B cell (primary cell): ENCODE results near the gene TUBA1C. TPM values are rescaled to one million over a fixed set of nuclear protein-coding genes. Genes with fewer than 3 reads are reported as not detected.

Experiments used
- ATAC-seq: fragments of 200-7000 bp; cut with Tn5 transposase; one replicate; pipeline ENCODE4 v1.10.0; 2021; ENCODE audit warnings: low read depth, mild to moderate bottlenecking, moderate number of reproducible peaks, moderate library complexity
- CTCF ChIA-PET: fragments of 350-600 bp; sonication (Branson Sonifier 250); formaldehyde crosslinking; loops from one replicate; lab custom pipeline; 2021; ENCODE audit warnings: antibody characterized with exemption, inconsistent platforms; lab: Charles Lee
- POLR2A ChIA-PET: fragments of 350-600 bp; sonication (Branson Sonifier 250); formaldehyde crosslinking; loops from one replicate; lab custom pipeline; 2021; ENCODE audit warnings: antibody characterized with exemption; lab: Charles Lee
- DNase-seq: peaks from one replicate; pipeline ENCODE4 v3.0.0; 2013
- H2AFZ ChIP-seq: 2 replicates; pipeline ENCODE4 v1.6.1; 2012; ENCODE audit warnings: mild to moderate bottlenecking, low read depth, low read length; ENCODE audit not compliant: insufficient read depth, poor library complexity, severe bottlenecking
- H3K27ac ChIP-seq, 2 donors: 1 replicate in 1 of 2; 2 replicates in 1 of 2; pipeline ENCODE4 v1.5.1; 2012 to 2013; ENCODE audit warnings: low read length in 2 of 2, mild to moderate bottlenecking in 2 of 2, moderate library complexity in 1 of 2
- H3K27me3 ChIP-seq, 4 experiments: fragments of 200-600 bp in 1 of 4; sonication (generic) in 1 of 4; replicated peaks in 1 of 4; 1 replicate in 2 of 4; 2 replicates in 2 of 4; pipeline versions ENCODE4 v1.6.1 to v1.7.0; 2013 to 2016; ENCODE audit warnings: low read length in 3 of 4, mild to moderate bottlenecking in 2 of 4, mixed read lengths in 1 of 4, moderate library complexity in 1 of 4; ENCODE audit not compliant: insufficient read depth in 4 of 4, control insufficient read depth in 3 of 4; ENCODE audit errors: control extremely low read depth in 1 of 4
- H3K36me3 ChIP-seq, 2 experiments: replicated peaks in 1 of 2; 1 replicate in 1 of 2; 2 replicates in 1 of 2; pipeline versions ENCODE4 v1.6.1 to v1.7.1; 2013; ENCODE audit warnings: low read length in 1 of 2; ENCODE audit not compliant: insufficient read depth in 2 of 2, control insufficient read depth in 1 of 2; ENCODE audit errors: control extremely low read depth in 1 of 2, extremely low read depth in 1 of 2
- H3K4me1 ChIP-seq, 2 donors: fragments of 200-600 bp in 1 of 2; sonication (generic) in 1 of 2; 1 replicate in 1 of 2; 2 replicates in 1 of 2; pipeline versions ENCODE4 v1.5.1 to v1.6.1; 2013 to 2017; ENCODE audit warnings: low read length in 2 of 2; ENCODE audit not compliant: control insufficient read depth in 2 of 2, insufficient read depth in 2 of 2
- H3K4me2 ChIP-seq: replicated peaks from 2 replicates; pipeline ENCODE3; 2012; ENCODE audit warnings: mild to moderate bottlenecking, low read depth, low read length; ENCODE audit not compliant: poor library complexity, severe bottlenecking
- H3K4me3 ChIP-seq, 5 experiments: fragments of 200-600 bp in 1 of 5; sonication (generic) in 1 of 5; 1 replicate in 3 of 5; 2 replicates in 2 of 5; pipeline versions ENCODE4 v1.5.1 to v1.7.0; 2011 to 2016; ENCODE audit warnings: low read length in 4 of 5, mild to moderate bottlenecking in 4 of 5, low read depth in 2 of 5, control low read depth in 1 of 5, moderate library complexity in 1 of 5; ENCODE audit not compliant: insufficient read depth in 1 of 5; ENCODE audit errors: control extremely low read depth in 1 of 5, extremely low read depth in 1 of 5
- H3K79me2 ChIP-seq: fragments of 200-600 bp; sonication (generic); one replicate; pipeline ENCODE4 v1.6.0; 2016; ENCODE audit warnings: low read length; ENCODE audit not compliant: control insufficient read depth, insufficient read depth
- H3K9ac ChIP-seq: fragments of 200-600 bp; sonication (generic); 2 replicates; pipeline ENCODE4 v1.6.1; 2017; ENCODE audit warnings: mild to moderate bottlenecking, low read length, moderate library complexity
- H3K9me3 ChIP-seq, 3 donors: one replicate each; pipeline versions ENCODE4 v1.6.1 to v1.7.1; 2013; ENCODE audit warnings: low read length in 2 of 3; ENCODE audit not compliant: control insufficient read depth in 2 of 3, insufficient read depth in 1 of 3; ENCODE audit errors: control extremely low read depth in 1 of 3
- H4K20me1 ChIP-seq: 2 replicates; pipeline ENCODE4 v1.6.0; 2012; ENCODE audit warnings: mild to moderate bottlenecking, low read length; ENCODE audit not compliant: insufficient read depth, control insufficient read depth, poor library complexity, severe bottlenecking
- H3K27ac Mint-ChIP-seq: one replicate; pipeline ENCODE4 v1.8.0; 2021; ENCODE audit warnings: mixed read lengths
- H3K27me3 Mint-ChIP-seq: one replicate; pipeline ENCODE4 v1.8.0; 2021; ENCODE audit warnings: mixed read lengths
- H3K4me1 Mint-ChIP-seq: one replicate; pipeline ENCODE4 v1.8.0; 2021; ENCODE audit warnings: mixed read lengths
- H3K4me3 Mint-ChIP-seq: one replicate; pipeline ENCODE4 v1.8.0; 2021; ENCODE audit warnings: mixed read lengths
- H3K9me3 Mint-ChIP-seq: one replicate; pipeline ENCODE4 v1.8.0; 2022; ENCODE audit warnings: mixed read lengths; ENCODE audit not compliant: insufficient read depth
- EZH2 ChIP-seq: IDR thresholded peaks from 2 replicates; pipeline ENCODE4 v1.6.1; 2012; ENCODE audit warnings: borderline replicate concordance, low read depth, mild to moderate bottlenecking, moderate library complexity, low read length; ENCODE audit not compliant: insufficient read depth, poor library complexity, severe bottlenecking
- WGBS: methylation state at CpG from one replicate; pipeline ENCODE4 v1.1.5; 2013; ENCODE audit warnings: missing lambda C conversion rate; ENCODE audit not compliant: insufficient coverage; 5-methylcytosine and 5-hydroxymethylcytosine counted together
- intact Hi-C: fragments of 100-400 bp; cut with micrococcal nuclease; formaldehyde crosslinking; loops from one replicate; pipeline ENCODE4 v1.10.0; 2022
- polyA plus RNA-seq: library from polyadenylated mRNA; depleted of rRNA; stranded (reverse); fragments of >200 nt; gene quantifications from 2 replicates; pipeline ENCODE4 v1.2.3, GENCODE V29; 2012
- total RNA-seq, 2 donors: library from RNA; stranded (reverse); fragments of 120-200 nt in 1 of 2; gene quantifications; 1 replicate in 1 of 2; 2 replicates in 1 of 2; pipeline versions ENCODE4 v1.2.3 to v1.2.4, GENCODE V29; 2013 to 2022
- TF ChIP-seq, protein P1 (sequence below): fragments of 200-600 bp; IDR thresholded peaks from one replicate; pipeline ENCODE4 v1.8.0; 2022; ENCODE audit warnings: antibody characterized with exemption, mild to moderate bottlenecking

Gene TUBA1C
- total and polyA plus RNA-seq, 2 donors (not counting 1 experiment from before 2014, with no cell fraction given), result 34.9 to 121 TPM

DNA sequence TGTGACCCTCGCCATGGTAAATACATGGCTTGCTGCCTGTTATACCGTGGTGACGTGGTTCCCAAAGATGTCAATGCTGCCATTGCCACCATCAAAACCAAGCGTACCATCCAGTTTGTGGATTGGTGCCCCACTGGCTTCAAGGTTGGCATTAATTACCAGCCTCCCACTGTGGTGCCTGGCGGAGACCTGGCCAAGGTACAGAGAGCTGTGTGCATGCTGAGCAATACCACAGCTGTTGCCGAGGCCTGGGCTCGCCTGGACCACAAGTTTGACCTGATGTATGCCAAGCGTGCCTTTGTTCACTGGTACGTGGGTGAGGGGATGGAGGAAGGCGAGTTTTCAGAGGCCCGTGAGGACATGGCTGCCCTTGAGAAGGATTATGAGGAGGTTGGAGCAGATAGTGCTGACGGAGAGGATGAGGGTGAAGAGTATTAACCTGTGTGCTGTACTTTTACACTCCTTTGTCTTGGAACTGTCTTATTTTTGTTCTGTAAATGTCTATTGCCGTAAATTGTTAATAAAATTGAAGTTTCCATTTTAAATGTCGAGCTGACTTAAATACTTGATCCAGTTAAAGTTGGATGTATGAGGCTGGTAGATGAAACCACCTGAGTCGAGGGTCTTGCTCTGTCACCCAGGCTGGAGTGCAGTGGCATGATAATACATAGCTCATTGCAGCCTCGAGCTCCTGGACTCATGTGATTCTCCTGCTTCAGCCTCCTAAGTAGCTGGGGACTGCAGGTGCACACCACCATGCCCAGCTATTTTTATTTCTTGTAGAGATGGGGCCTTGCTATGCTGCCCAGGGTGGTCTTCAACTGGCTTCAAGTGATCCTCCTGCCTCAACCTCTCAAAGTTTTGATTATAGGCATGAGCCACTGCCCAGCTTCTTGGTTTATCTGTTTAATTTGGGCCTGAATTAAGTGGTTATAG is 8.2 kb downstream of the TUBA1C start:
- TF ChIP-seq, protein P1, sequence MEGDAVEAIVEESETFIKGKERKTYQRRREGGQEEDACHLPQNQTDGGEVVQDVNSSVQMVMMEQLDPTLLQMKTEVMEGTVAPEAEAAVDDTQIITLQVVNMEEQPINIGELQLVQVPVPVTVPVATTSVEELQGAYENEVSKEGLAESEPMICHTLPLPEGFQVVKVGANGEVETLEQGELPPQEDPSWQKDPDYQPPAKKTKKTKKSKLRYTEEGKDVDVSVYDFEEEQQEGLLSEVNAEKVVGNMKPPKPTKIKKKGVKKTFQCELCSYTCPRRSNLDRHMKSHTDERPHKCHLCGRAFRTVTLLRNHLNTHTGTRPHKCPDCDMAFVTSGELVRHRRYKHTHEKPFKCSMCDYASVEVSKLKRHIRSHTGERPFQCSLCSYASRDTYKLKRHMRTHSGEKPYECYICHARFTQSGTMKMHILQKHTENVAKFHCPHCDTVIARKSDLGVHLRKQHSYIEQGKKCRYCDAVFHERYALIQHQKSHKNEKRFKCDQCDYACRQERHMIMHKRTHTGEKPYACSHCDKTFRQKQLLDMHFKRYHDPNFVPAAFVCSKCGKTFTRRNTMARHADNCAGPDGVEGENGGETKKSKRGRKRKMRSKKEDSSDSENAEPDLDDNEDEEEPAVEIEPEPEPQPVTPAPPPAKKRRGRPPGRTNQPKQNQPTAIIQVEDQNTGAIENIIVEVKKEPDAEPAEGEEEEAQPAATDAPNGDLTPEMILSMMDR, result no peak
- TF ChIP-seq EZH2, result no peak
- Histone ChIP-seq H3K9ac (no peak overlapping the region), H3K4me3 (no peak overlapping the region), H3K27ac (no peak overlapping the region), H3K4me2 (no peak overlapping the region), H2AFZ (no peak overlapping the region), H3K36me3 (peaks cover 14 to 34% of the 10 kb centered on the region in 2 experiments), H3K27me3 (no peaks in the 10 kb centered on the region), H4K20me1 (no peaks in the 10 kb centered on the region), H3K4me1 (no peaks in the 10 kb centered on the region), H3K9me3 (no peaks in the 10 kb centered on the region), H3K79me2 (no peaks in the 10 kb centered on the region)
- no peaks in the 10 kb centered on the region for H3K27me3 Mint-ChIP-seq
- H3K27ac Mint-ChIP-seq, result no peak overlapping the region
- intact Hi-C loops, result no loop called here
- CTCF ChIA-PET, result no interaction called here
- no peak for ATAC-seq
- H3K9me3 Mint-ChIP-seq, result no peaks in the 10 kb centered on the region
- no peak for DNase-seq
- H3K4me1 Mint-ChIP-seq, result no peaks in the 10 kb centered on the region
- 97% methylated on average over 12 of the region's 16 CpGs for WGBS
- POLR2A ChIA-PET, result interaction anchor here (0.6 kb wide), 1 partner anchor 264 kb away, joined by 6 read pairs; no protein-coding TSS in a partner anchor
- no peak overlapping the region for H3K4me3 Mint-ChIP-seq
